AG04450 (cell line): ENCODE data around the gene CYP11A1. TPM values are rescaled to one million over a fixed set of nuclear protein-coding genes. Genes with fewer than 3 reads are reported as not detected.

Experiments
- CTCF ChIA-PET: fragments of 300-600, 350-600 bp; formaldehyde crosslinking; extraction: SDS; loops from one replicate; lab custom pipeline; 2022; ENCODE audit warnings: antibody characterized with exemption, inconsistent platforms; lab: Charles Lee
- POLR2A ChIA-PET: fragments of 350-600 bp; formaldehyde crosslinking; extraction: SDS; loops from one replicate; lab custom pipeline; 2021; ENCODE audit warnings: antibody characterized with exemption, inconsistent platforms; lab: Yijun Ruan, JAX
- DNase-seq: peaks from one replicate; pipeline ENCODE4 v3.0.0-alpha.2; 2011; ENCODE audit warnings: low read depth, low spot score
- H3K27ac ChIP-seq: one replicate; pipeline ENCODE4 v1.5.1; 2012; ENCODE audit warnings: low read depth, low read length, control low read depth
- H3K27me3 ChIP-seq: one replicate; pipeline ENCODE4 v1.6.0; 2012; ENCODE audit warnings: low read length; ENCODE audit not compliant: control insufficient read depth, insufficient read depth
- H3K4me3 ChIP-seq: 2 replicates; pipeline ENCODE4 v1.5.1; 2011; ENCODE audit warnings: mild to moderate bottlenecking, low read depth, low read length, control low read depth
- H3K9me3 ChIP-seq: 2 replicates; pipeline ENCODE4 v1.5.1; 2012; ENCODE audit warnings: low read length; ENCODE audit not compliant: control insufficient read depth, insufficient read depth
- CTCF ChIP-seq: IDR thresholded peaks from 2 replicates; pipeline ENCODE4 v1.5.1; 2011; ENCODE audit warnings: low read depth, low read length, control low read depth, inconsistent platforms
- polyA plus RNA-seq: library from polyadenylated mRNA; depleted of rRNA; stranded (reverse); fragments of >200 nt; gene quantifications from 2 replicates; pipeline ENCODE4 v1.2.3, GENCODE V29; 2011

Gene CYP11A1
- polyA plus RNA-seq, 1 experiment = 0.14 TPM

- peak; percentile 82 for TF ChIP-seq CTCF
- ChIA-PET POLR2A (interaction anchor here (0.6 kb wide), 1 partner anchor 60 kb away, joined by 3 read pairs; no protein-coding TSS in a partner anchor), CTCF (interaction anchor here (0.6 to 6.4 kb wide), 28 partner anchors 10 to 967 kb away, joined by 3 to 101 read pairs (median 4); partner anchors contain the start of gene ISLR2)
- Histone ChIP-seq H3K27me3 (peaks cover 77% of the 10 kb centered on the region), H3K27ac (no peak overlapping the region), H3K9me3 (no peaks in the 10 kb centered on the region), H3K4me3 (no peak overlapping the region)
- no peak for DNase-seq
Measured at GRCh38 chr15:74307827-74308811, 59.3 kb downstream of the CYP11A1 start.

- peaks cover 77% of the 10 kb centered on the region for H3K27me3 ChIP-seq
Measured at GRCh38 chr15:74306781-74307217, 60.6 kb downstream of the CYP11A1 start.

GRCh38 chr15:74305687-74306086 is 61.8 kb downstream of the CYP11A1 start:
- POLR2A ChIA-PET = no interaction called here
- no peak for DNase-seq
- Histone ChIP-seq H3K27ac (no peak overlapping the region), H3K9me3 (no peaks in the 10 kb centered on the region), H3K27me3 (peaks cover 81% of the 10 kb centered on the region), H3K4me3 (no peak overlapping the region)
- CTCF ChIA-PET = interaction anchor here (1.1 kb wide), 1 partner anchor 178 kb away, joined by 9 read pairs; no protein-coding TSS in a partner anchor
- no peak for TF ChIP-seq CTCF

More at GRCh38 chr15:74306781-74307217, 60.6 kb downstream of the CYP11A1 start:
- POLR2A ChIA-PET = no interaction called here
- CTCF ChIA-PET = interaction anchor here (0.8 to 6.4 kb wide), 15 partner anchors 11 to 968 kb away, joined by 3 to 101 read pairs (median 5); partner anchors contain the start of gene ISLR2
- no peak for TF ChIP-seq CTCF
- DNase-seq = no peak
- H3K9me3 ChIP-seq = no peaks in the 10 kb centered on the region
- no peak overlapping the region for H3K4me3 ChIP-seq
- H3K27ac ChIP-seq = no peak overlapping the region

GRCh38 chr15:74304431-74304830 is 63.0 kb downstream of the CYP11A1 start:
- ChIA-PET CTCF (interaction anchor here (0.6 to 1.5 kb wide), 5 partner anchors 17 to 332 kb away, joined by 3 to 9 read pairs (median 6); no protein-coding TSS in a partner anchor), POLR2A (interaction anchor here (0.7 kb wide), 1 partner anchor 65 kb away, joined by 3 read pairs; no protein-coding TSS in a partner anchor)
- no peak for TF ChIP-seq CTCF
- no peak overlapping the region for H3K27ac ChIP-seq
- no peaks in the 10 kb centered on the region for H3K9me3 ChIP-seq
- no peak overlapping the region for H3K4me3 ChIP-seq
- no peak for DNase-seq
- H3K27me3 ChIP-seq = peaks cover 82% of the 10 kb centered on the region
